Measurements from ENCODE around the gene CASP8AP2.

- TF ChIP-seq CTCF (conservative IDR thresholded peaks at IDR 0.05; ENCODE audit: low read depth in 2 of 2): peak; percentile 26 to 50
- TF ChIP-seq POLR2AphosphoS5 (IDR thresholded peaks at IDR 0.05; ENCODE audit: low read depth): no peak
- TF ChIP-seq REST (IDR thresholded peaks at IDR 0.05; ENCODE audit: unreplicated experiment): no peak
- no peak for TF ChIP-seq NANOG (IDR thresholded peaks at IDR 0.05; ENCODE audit: borderline replicate concordance)
- TF ChIP-seq EZH2phosphoT487 (IDR thresholded peaks at IDR 0.05; ENCODE audit: unreplicated experiment): no peak
- TF ChIP-seq CREB1 (CRISPR knock-in tag; IDR thresholded peaks at IDR 0.05; ENCODE audit: low read depth): no peak
- TF ChIP-seq EZH2 (IDR thresholded peaks at IDR 0.05; ENCODE audit: low read depth, unreplicated experiment): no peak
- TF ChIP-seq ZNF114 (CRISPR knock-in tag; IDR thresholded peaks at IDR 0.05): no peak
- no peak for TF ChIP-seq ZNF462 (CRISPR knock-in tag; IDR thresholded peaks at IDR 0.05)
- TF ChIP-seq JUNB (IDR thresholded peaks at IDR 0.05; ENCODE audit: unreplicated experiment): no peak
- TF ChIP-seq ETS1 (IDR thresholded peaks at IDR 0.05): no peak
These were observed 57.9 kb downstream of the CASP8AP2 start for GRCh38 chr6:89887452-89888137.
